NCI-H69 (cell line): Measurements from ENCODE around the gene EPB41L2.

ENCODE experiments used
- DNase-seq: peaks from one replicate; lab custom pipeline; 2025; lab: John Stamatoyannopoulos, UW

Gene EPB41L2

DNA sequence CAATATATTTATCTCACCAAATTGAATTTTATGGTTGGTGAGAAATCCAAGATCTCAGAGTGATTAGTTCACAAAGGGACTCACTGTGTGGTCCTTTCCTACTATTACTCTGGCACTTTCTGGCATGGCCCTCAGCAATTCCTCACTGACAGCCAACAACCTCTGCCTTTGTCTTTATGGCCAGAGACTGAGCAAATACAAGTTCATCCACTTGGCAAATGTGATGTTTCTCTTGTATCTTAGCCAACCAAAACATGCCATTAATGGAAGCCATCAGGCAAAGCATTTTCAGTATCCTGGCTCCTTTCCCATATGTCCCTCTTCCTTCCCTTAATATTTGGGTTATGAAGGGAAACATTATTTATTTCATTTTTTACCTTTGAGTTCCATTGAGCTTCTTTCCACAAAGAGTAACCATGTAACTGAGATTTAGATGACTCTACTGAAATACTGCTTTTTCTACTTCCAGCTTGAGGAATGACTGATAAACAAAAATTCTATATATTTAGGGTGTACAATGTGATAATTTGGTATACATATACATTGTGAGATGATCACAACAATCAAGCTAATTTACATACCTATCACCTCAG, 266.6 kb downstream of the EPB41L2 start:
- DNase-seq = no peak

DNA sequence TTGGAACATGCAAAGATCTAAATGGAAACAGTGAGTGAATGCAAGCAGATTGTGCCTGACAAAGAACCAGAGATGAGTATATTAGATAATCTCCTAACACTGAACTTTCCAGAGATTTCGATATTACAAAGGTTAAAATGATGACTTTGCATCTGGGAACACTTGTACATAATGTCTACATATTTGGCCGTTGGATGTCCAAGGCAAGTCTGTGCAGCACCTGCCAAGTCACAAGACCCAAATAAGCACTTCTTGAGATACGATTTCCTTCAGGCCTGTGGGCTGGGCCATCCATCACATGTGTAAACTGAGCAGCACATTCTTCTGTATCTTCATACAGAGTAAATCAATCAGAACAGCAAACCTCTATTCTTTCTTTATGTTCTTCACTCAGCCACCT, 268.3 kb downstream of the EPB41L2 start:
- no peak for DNase-seq

DNA sequence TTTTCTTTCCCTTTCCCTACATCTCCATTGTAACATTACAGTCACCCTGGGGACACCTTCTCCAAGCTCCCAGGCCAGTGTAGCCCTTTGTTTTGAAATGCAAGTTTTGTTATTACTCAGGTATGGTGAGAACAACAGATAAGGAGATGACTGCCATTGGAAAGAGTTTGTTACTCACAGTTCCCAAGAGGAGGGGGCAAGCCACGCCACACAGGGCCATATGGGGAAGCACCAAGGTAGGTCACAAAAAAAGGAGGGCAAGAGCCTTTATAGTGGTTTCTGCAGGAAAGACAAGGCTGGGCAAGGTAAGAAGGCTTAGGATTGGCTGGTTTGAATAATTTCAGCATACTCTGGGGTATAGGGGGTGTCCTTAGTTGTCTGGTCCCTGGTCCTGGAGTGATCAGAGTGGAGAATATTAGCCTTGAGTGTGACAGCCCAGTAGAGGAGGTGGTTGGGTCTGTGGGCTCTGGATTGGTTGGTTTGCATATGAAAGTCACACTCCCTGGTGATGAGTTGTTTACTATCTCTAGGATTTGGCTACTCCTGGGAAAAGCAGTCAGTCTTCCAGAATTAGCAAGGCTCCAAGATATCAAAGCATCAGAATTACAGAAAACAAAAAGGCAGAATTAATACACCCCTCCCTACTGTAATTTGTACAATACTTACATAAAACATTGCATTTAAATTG, 268.9 kb downstream of the EPB41L2 start:
- DNase-seq = no peak
